K562 (cell line): ENCODE data around the gene CAPN7. TPM values are rescaled to one million over a fixed set of nuclear protein-coding genes. Genes with fewer than 3 reads are reported as not detected.

Experiments used
- ARHGAP35 ChIP-seq: fragments of 450-650 bp; IDR thresholded peaks from 2 replicates; pipeline ENCODE4 v1.6.1; 2018; ENCODE audit not compliant: partially characterized antibody
- BMI1 ChIP-seq: fragments of 150-350 bp; IDR thresholded peaks from 2 replicates; pipeline ENCODE4 v1.6.1; 2014; ENCODE audit warnings: low read length
- KLF16 ChIP-seq: IDR thresholded peaks from 2 replicates; pipeline ENCODE4 v1.6.1; 2016; ENCODE audit warnings: antibody characterized with exemption
- POLR2B ChIP-seq: fragments of 450-650 bp; IDR thresholded peaks from 2 replicates; pipeline ENCODE4 v1.6.1; 2018; ENCODE audit warnings: low read depth; ENCODE audit not compliant: partially characterized antibody
- SETDB1 ChIP-seq: IDR thresholded peaks from one replicate; pipeline ENCODE4 v1.6.1; 2012; ENCODE audit warnings: low read length, control low read depth, inconsistent platforms
- ZNF436 ChIP-seq: fragments of 250-450, 450-650 bp; sonication (Bioruptor Pico); formaldehyde crosslinking; IDR thresholded peaks from 2 replicates; pipeline ENCODE4 v1.7.0; 2020; ENCODE audit warnings: mild to moderate bottlenecking
- ZNF584 ChIP-seq: fragments of 200-800 bp; sonication (Bioruptor generic); IDR thresholded peaks from 2 replicates; pipeline ENCODE4 v1.6.1; 2016; ENCODE audit warnings: low read depth, mild to moderate bottlenecking, missing genetic modification characterization, missing compliant biosample characterization
- ZNF699 ChIP-seq: fragments of 250-450 bp; sonication (Bioruptor Pico); IDR thresholded peaks from 2 replicates; pipeline ENCODE4 v1.8.0; 2021; ENCODE audit warnings: mild to moderate bottlenecking, moderate library complexity; ENCODE audit not compliant: insufficient replicate concordance
- ZNF76 ChIP-seq: fragments of 250-450 bp; sonication (Bioruptor Pico); IDR thresholded peaks from 2 replicates; pipeline ENCODE4 v1.4.0; 2020; ENCODE audit warnings: mild to moderate bottlenecking, moderate library complexity, borderline replicate concordance
- polyA plus RNA-seq, 8 experiments: library from polyadenylated mRNA; depleted of rRNA in 4 of 8; stranded (reverse) in 5 of 8; unstranded in 3 of 8; fragments of >200 nt; fragmentation: Nextera tagmentation in 2 of 8; fragmentation: Illumina TruSeq in 1 of 8; extraction: Ambion mirVana in 2 of 8; extraction: Trizol in 1 of 8; gene quantifications; 2 replicates each; pipeline versions ENCODE4 v1.2.1 to v1.2.3, GENCODE V29; 2011 to 2014; ENCODE audit warnings: inconsistent platforms in 1 of 8, missing spikeins in 1 of 8
- total RNA-seq, 7 experiments: library from RNA; depleted of rRNA in 6 of 7; stranded (reverse); fragments of >200 nt in 6 of 7; fragmentation: Illumina TruSeq in 2 of 7; extraction: Trizol in 2 of 7; gene quantifications; 2 replicates each; pipeline versions ENCODE4 v1.2.1 to v1.2.3, GENCODE V29; 2011 to 2021; ENCODE audit warnings: low replicate concordance in 1 of 7
- TF ChIP-seq, protein P1 (sequence below), 2 experiments: fragments of 450-650 bp; IDR thresholded peaks; 2 replicates each; pipeline ENCODE4 v1.6.1; 2016
- TF ChIP-seq, protein P2 (sequence below), 3 experiments: fragments of 200-800 bp in 1 of 3; fragments of 250-450 bp in 1 of 3; fragments of 450-650 bp in 1 of 3; sonication (Bioruptor Pico) in 1 of 3; sonication (Bioruptor generic) in 1 of 3; formaldehyde crosslinking in 1 of 3; IDR thresholded peaks; 2 replicates each; pipeline versions ENCODE4 v1.6.1 to v1.8.0; 2016 to 2022; ENCODE audit warnings: mild to moderate bottlenecking in 2 of 3, missing genetic modification characterization in 2 of 3, missing compliant biosample characterization in 1 of 3, moderate library complexity in 1 of 3
- TF ChIP-seq, protein P3 (sequence below), 2 experiments: fragments of 450-650 bp; IDR thresholded peaks; 2 replicates each; pipeline ENCODE4 v1.6.1; 2016; ENCODE audit warnings: mild to moderate bottlenecking in 2 of 2, borderline replicate concordance in 1 of 2, low read depth in 1 of 2, moderate library complexity in 1 of 2

CAPN7 gene
- total and polyA plus RNA-seq, 9 of the 15 experiments (the other 6 are each of a cell fraction or from before 2014, with no cell fraction given) = 6.5 to 42.7 (median 32.7) TPM

DNA sequence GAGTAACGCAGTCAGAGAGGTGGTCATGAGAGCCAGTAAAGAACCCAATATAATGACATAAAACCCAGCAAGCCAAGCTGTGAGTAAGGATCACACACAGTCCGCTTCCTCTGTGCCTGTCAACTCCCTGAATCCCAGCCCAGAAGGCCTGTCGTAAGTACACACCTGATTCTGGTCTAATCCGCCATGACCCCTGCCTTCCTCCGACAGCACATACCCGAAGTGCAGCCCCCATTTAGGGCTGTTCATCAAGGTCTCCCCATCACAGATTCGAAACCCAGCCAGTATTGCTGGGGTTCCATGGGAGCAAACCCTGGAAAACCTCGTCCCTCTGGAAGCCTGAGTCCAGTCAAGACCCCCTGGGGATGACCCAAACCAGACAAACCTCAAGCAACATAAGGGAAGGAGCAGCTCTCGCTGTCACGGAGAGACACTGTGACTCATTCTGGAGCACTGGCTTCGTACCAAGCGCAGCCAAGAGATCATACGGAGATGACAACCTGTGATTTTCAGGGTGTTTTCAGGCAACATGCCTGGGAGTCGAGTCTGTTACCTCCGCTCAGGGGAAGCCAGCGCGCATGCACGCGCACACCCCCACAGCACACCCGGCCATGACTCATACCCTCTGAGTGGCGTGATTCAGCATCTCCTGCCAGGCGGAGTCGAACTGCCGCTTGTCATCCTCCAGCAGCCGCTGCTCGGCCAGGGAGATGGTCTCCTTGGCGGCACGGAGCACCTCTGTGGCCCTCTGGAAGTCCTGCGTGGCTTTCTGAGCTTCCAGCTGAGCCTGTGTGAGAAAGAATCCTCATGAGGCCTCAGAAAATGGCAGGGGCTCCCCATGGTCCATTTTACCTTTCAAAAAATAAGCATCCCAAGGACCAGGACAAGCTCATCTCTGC, 63.3 kb downstream of the CAPN7 start (continued):
- TF ChIP-seq ZNF699 (CRISPR knock-in tag) = no peak
- no peak for TF ChIP-seq BMI1
- 0 out of 2 replicates have a peak, but pooled peaks have one; percentile 12 for TF ChIP-seq KLF16
- TF ChIP-seq, protein P1, sequence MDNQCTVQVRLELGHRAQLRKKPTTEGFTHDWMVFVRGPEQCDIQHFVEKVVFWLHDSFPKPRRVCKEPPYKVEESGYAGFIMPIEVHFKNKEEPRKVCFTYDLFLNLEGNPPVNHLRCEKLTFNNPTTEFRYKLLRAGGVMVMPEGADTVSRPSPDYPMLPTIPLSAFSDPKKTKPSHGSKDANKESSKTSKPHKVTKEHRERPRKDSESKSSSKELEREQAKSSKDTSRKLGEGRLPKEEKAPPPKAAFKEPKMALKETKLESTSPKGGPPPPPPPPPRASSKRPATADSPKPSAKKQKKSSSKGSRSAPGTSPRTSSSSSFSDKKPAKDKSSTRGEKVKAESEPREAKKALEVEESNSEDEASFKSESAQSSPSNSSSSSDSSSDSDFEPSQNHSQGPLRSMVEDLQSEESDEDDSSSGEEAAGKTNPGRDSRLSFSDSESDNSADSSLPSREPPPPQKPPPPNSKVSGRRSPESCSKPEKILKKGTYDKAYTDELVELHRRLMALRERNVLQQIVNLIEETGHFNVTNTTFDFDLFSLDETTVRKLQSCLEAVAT (IDR thresholded peaks at IDR 0.05) = no peak
- TF ChIP-seq ZNF76 (CRISPR knock-in tag) = no peak
- TF ChIP-seq ZNF584 (CRISPR knock-in tag) = 0 out of 2 replicates have a peak, but pooled peaks have one; percentile 41
- TF ChIP-seq SETDB1 = peak; percentile 96
- TF ChIP-seq ARHGAP35 = no peak
- TF ChIP-seq, protein P2, sequence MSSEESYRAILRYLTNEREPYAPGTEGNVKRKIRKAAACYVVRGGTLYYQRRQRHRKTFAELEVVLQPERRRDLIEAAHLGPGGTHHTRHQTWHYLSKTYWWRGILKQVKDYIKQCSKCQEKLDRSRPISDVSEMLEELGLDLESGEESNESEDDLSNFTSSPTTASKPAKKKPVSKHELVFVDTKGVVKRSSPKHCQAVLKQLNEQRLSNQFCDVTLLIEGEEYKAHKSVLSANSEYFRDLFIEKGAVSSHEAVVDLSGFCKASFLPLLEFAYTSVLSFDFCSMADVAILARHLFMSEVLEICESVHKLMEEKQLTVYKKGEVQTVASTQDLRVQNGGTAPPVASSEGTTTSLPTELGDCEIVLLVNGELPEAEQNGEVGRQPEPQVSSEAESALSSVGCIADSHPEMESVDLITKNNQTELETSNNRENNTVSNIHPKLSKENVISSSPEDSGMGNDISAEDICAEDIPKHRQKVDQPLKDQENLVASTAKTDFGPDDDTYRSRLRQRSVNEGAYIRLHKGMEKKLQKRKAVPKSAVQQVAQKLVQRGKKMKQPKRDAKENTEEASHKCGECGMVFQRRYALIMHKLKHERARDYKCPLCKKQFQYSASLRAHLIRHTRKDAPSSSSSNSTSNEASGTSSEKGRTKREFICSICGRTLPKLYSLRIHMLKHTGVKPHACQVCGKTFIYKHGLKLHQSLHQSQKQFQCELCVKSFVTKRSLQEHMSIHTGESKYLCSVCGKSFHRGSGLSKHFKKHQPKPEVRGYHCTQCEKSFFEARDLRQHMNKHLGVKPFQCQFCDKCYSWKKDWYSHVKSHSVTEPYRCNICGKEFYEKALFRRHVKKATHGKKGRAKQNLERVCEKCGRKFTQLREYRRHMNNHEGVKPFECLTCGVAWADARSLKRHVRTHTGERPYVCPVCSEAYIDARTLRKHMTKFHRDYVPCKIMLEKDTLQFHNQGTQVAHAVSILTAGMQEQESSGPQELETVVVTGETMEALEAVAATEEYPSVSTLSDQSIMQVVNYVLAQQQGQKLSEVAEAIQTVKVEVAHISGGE (CRISPR knock-in tag; IDR thresholded peaks at IDR 0.05) = peak in 1 of 3 experiments; percentile 44; a peak in 1 of 6 replicates
- TF ChIP-seq, protein P3, sequence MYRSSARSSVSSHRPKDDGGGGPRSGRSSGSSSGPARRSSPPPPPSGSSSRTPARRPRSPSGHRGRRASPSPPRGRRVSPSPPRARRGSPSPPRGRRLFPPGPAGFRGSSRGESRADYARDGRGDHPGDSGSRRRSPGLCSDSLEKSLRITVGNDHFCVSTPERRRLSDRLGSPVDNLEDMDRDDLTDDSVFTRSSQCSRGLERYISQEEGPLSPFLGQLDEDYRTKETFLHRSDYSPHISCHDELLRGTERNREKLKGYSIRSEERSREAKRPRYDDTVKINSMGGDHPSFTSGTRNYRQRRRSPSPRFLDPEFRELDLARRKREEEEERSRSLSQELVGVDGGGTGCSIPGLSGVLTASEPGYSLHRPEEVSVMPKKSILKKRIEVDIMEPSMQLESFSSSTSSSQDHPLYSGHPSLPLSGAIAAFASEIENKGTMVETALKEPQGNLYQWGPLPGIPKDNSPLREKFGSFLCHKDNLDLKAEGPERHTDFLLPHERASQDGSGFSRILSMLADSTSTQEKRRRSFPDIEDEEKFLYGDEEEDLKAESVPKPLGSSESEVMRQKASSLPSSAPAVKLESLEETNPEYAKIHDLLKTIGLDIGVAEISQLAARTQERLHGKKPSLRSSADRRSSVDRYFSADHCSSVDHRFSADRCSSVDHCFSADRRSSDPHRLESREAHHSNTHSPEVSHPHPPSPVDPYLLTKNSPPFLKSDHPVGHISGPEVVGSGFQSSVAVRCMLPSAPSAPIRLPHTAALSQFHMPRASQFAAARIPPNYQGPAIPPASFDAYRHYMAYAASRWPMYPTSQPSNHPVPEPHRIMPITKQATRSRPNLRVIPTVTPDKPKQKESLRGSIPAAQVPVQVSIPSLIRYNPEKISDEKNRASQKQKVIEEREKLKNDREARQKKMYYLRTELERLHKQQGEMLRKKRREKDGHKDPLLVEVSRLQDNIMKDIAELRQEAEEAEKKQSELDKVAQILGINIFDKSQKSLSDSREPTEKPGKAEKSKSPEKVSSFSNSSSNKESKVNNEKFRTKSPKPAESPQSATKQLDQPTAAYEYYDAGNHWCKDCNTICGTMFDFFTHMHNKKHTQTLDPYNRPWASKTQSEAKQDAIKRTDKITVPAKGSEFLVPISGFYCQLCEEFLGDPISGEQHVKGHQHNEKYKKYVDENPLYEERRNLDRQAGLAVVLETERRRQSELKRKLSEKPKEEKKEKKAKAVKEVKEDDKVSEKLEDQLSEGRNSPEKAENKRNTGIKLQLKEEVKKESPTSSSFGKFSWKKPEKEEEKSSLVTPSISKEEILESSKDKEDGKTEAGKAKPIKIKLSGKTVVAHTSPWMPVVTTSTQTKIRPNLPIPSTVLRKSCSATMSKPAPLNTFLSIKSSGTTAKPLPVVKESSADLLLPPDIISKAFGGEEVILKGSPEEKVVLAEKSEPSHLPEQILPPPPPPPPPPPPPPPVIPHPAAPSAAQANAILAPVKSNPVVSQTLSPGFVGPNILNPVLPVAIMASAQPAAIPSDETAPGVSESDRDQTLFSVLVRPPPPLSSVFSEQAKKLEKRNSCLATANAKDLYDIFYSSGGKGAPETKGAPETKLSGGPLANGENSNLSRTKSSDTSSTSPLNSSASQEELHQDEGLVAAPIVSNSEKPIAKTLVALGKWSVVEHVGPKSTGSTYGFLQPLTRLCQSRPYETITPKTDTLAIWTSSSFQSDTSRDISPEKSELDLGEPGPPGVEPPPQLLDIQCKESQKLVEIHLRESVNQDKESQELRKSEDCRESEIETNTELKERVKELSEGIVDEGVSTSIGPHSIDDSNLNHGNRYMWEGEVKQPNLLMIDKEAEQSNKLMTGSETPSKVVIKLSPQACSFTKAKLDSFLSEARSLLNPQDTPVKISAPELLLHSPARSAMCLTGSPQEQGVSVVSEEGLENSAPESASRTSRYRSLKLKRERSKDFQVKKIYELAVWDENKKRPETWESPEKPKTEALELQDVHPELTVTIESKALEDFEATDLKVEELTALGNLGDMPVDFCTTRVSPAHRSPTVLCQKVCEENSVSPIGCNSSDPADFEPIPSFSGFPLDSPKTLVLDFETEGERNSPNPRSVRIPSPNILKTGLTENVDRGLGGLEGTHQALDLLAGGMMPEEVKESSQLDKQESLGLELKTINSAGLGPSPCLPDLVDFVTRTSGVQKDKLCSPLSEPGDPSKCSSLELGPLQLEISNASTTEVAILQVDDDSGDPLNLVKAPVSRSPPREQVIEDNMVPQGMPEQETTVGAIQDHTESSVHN (IDR thresholded peaks at IDR 0.05; ENCODE audit: borderline replicate concordance in 1 of 2, low read depth in 1 of 2) = peak in 1 of 2 experiments; percentile 95; a peak in 2 of 4 replicates
- TF ChIP-seq POLR2B = peak; percentile 71
- TF ChIP-seq ZNF436 (CRISPR knock-in tag) = no peak; the same call in 1 of the 2 replicates
